HepG2 (cell line): ENCODE measurements around the gene CCDC154. TPM values are rescaled to one million over a fixed set of nuclear protein-coding genes. Genes with fewer than 3 reads are reported as not detected.
A peak's percentile ranks its signal among the peaks of the same experiment; 100 is the strongest.

Experiments used
- ATAC-seq: fragments of 200-7000 bp; cut with Tn5 transposase; 3 replicates; pipeline ENCODE4 v1.9.1; 2020; ENCODE audit warnings: mild to moderate bottlenecking, moderate library complexity
- BruUV-seq: library from RNA; stranded (reverse); fragments of 400-500 nt; replicated peaks from 2 replicates; lab custom pipeline; 2021; lab: Mats Ljungman, UMichigan
- CTCF ChIA-PET: fragments of 300-600 bp; formaldehyde crosslinking; extraction: SDS; loops from one replicate; lab custom pipeline; 2021; ENCODE audit warnings: low total read pairs, inconsistent platforms, low intra/inter-chr PET ratio; lab: Yijun Ruan, JAX
- POLR2A ChIA-PET: fragments of 350-600 bp; sonication (Branson Sonifier 250); formaldehyde crosslinking; loops from one replicate; lab custom pipeline; 2020; ENCODE audit warnings: antibody characterized with exemption, inconsistent platforms; lab: Yijun Ruan, JAX
- DNase-seq: peaks from one replicate; pipeline ENCODE4 v3.0.0-alpha.2; 2015; ENCODE audit warnings: low spot score
- FAIRE-seq: peaks from 3 replicates; lab custom pipeline; 2011; peaks lifted over from hg19 to GRCh38; lab: Jason Lieb, UNC
- H2AFZ ChIP-seq: one replicate; pipeline ENCODE4 v1.6.1; 2011; ENCODE audit warnings: low read length, inconsistent platforms
- H3K27ac ChIP-seq: fragments of 300-600 bp; 3 replicates; pipeline ENCODE4 v1.8.0; 2011; ENCODE audit warnings: mixed run types, mild to moderate bottlenecking, mixed read lengths, low read length, inconsistent platforms; ENCODE audit not compliant: insufficient read depth; ENCODE audit errors: extremely low read length
- H3K27me3 ChIP-seq, 2 experiments: fragments of 200-600 bp in 1 of 2; 2 replicates in 1 of 2; 3 replicates in 1 of 2; pipeline versions ENCODE4 v1.6.0 to v1.8.0; 2011; ENCODE audit warnings: low read length in 2 of 2, mild to moderate bottlenecking in 2 of 2, moderate library complexity in 2 of 2, inconsistent platforms in 1 of 2; ENCODE audit not compliant: insufficient read depth in 2 of 2, control insufficient read depth in 1 of 2
- H3K36me3 ChIP-seq, 2 experiments: fragments of 200-600 bp in 1 of 2; replicated peaks in 1 of 2; 2 replicates in 1 of 2; 3 replicates in 1 of 2; pipeline versions ENCODE4 v1.5.1 to v1.8.0; 2011; ENCODE audit warnings: low read length in 2 of 2, inconsistent platforms in 1 of 2; ENCODE audit not compliant: insufficient read depth in 2 of 2, control insufficient read depth in 1 of 2
- H3K4me1 ChIP-seq: 2 replicates; pipeline ENCODE4 v1.5.1; 2012; ENCODE audit warnings: low read length, inconsistent platforms; ENCODE audit not compliant: insufficient read depth
- H3K4me2 ChIP-seq: 2 replicates; pipeline ENCODE4 v1.6.0; 2011; ENCODE audit warnings: low read depth, low read length, inconsistent platforms
- H3K4me3 ChIP-seq, 3 experiments: fragments of 200-600 bp in 1 of 3; sonication (generic), shearing (Covaris generic) in 1 of 3; replicated peaks in 1 of 3; 2 replicates each; pipeline ENCODE4 v1.5.1; 2011 to 2016; ENCODE audit warnings: low read length in 3 of 3, inconsistent platforms in 2 of 3, low read depth in 2 of 3, mild to moderate bottlenecking in 2 of 3, control low read depth in 1 of 3, mixed read lengths in 1 of 3; ENCODE audit not compliant: insufficient read depth in 1 of 3
- H3K79me2 ChIP-seq: one replicate; pipeline ENCODE4 v1.6.1; 2011; ENCODE audit warnings: low read length, inconsistent platforms; ENCODE audit not compliant: insufficient read depth
- H3K9ac ChIP-seq: 2 replicates; pipeline ENCODE4 v1.6.0; 2011; ENCODE audit warnings: mild to moderate bottlenecking, low read depth, low read length, inconsistent platforms; ENCODE audit not compliant: insufficient read depth
- H3K9me3 ChIP-seq: 2 replicates; pipeline ENCODE4 v1.5.1; 2012; ENCODE audit warnings: mild to moderate bottlenecking, low read length
- H4K20me1 ChIP-seq: 2 replicates; pipeline ENCODE4 v1.6.0; 2011; ENCODE audit warnings: inconsistent platforms, mild to moderate bottlenecking, low read length, moderate library complexity; ENCODE audit not compliant: insufficient read depth
- AGO2 ChIP-seq: fragments of 200-400 bp; formaldehyde crosslinking; optimal IDR thresholded peaks from 2 replicates; pipeline ENCODE3; 2017; ENCODE audit warnings: mild to moderate bottlenecking, low read depth, low read length, moderate library complexity
- ATF7 ChIP-seq, 2 experiments: fragments of 450-650 bp in 1 of 2; sonication (generic) in 1 of 2; formaldehyde crosslinking in 1 of 2; IDR thresholded peaks; 2 replicates each; pipeline versions ENCODE4 v1.4.0 to v1.6.1; 2016 to 2020; ENCODE audit warnings: antibody characterized with exemption in 1 of 2, mild to moderate bottlenecking in 1 of 2, missing genetic modification reagents in 1 of 2
- ATM ChIP-seq: fragments of 450-650 bp; IDR thresholded peaks from 2 replicates; pipeline ENCODE4 v1.7.1; 2017; ENCODE audit warnings: mild to moderate bottlenecking, borderline replicate concordance
- KAT8 ChIP-seq: IDR thresholded peaks from 2 replicates; pipeline ENCODE4 v1.6.1; 2016; ENCODE audit warnings: missing genetic modification reagents, missing compliant biosample characterization
- MIER2 ChIP-seq: IDR thresholded peaks from 2 replicates; pipeline ENCODE4 v1.6.1; 2016; ENCODE audit warnings: missing biosample characterization, missing genetic modification reagents
- MTF1 ChIP-seq: sonication (generic); formaldehyde crosslinking; IDR thresholded peaks from 2 replicates; pipeline ENCODE4 v1.5.0; 2020; ENCODE audit warnings: missing genetic modification reagents
- SRSF9 ChIP-seq: fragments of 200-400 bp; formaldehyde crosslinking; IDR thresholded peaks from 2 replicates; pipeline ENCODE4 v1.6.1; 2018; ENCODE audit warnings: borderline replicate concordance, mild to moderate bottlenecking, low read depth, low read length; ENCODE audit not compliant: insufficient read depth, poor library complexity, severe bottlenecking
- WIZ ChIP-seq: sonication (generic); formaldehyde crosslinking; IDR thresholded peaks from 2 replicates; pipeline ENCODE4 v1.5.1; 2020; ENCODE audit warnings: mild to moderate bottlenecking, missing genetic modification reagents
- ZNF10 ChIP-seq: sonication (generic); formaldehyde crosslinking; IDR thresholded peaks from 2 replicates; pipeline ENCODE4 v1.4.0; 2020; ENCODE audit warnings: mild to moderate bottlenecking, low read depth, missing genetic modification reagents, borderline replicate concordance
- ZNF138 ChIP-seq: sonication (generic); formaldehyde crosslinking; IDR thresholded peaks from 2 replicates; pipeline ENCODE4 v1.5.0; 2020; ENCODE audit warnings: mild to moderate bottlenecking, low read depth, missing genetic modification reagents
- ZNF256 ChIP-seq: sonication (generic); formaldehyde crosslinking; conservative IDR thresholded peaks from 2 replicates; pipeline ENCODE4 v1.4.0; 2020; ENCODE audit warnings: missing genetic modification reagents
- ZNF274 ChIP-seq: sonication (generic); formaldehyde crosslinking; IDR thresholded peaks from 2 replicates; pipeline ENCODE4 v1.5.1; 2020; ENCODE audit warnings: mild to moderate bottlenecking, missing genetic modification reagents
- ZNF460 ChIP-seq: sonication (generic); formaldehyde crosslinking; IDR thresholded peaks from 2 replicates; pipeline ENCODE4 v1.5.1; 2020; ENCODE audit warnings: missing genetic modification reagents, mild to moderate bottlenecking, borderline replicate concordance
- WGBS: methylation state at CpG from one replicate; pipeline ENCODE4 v1.1.6; 2017; ENCODE audit warnings: low lambda C conversion rate; 5-methylcytosine and 5-hydroxymethylcytosine counted together
- in situ Hi-C: cut with HindIII; loops from 2 replicates; pipeline ENCODE4 v1.10.0; 2017; ENCODE audit warnings: low pct_unique_long_range_greater_than_20kb; ENCODE audit not compliant: extremely low pct_ligation_motif_present
- intact Hi-C: fragments of 100-400 bp; cut with micrococcal nuclease; formaldehyde crosslinking; loops from one replicate; pipeline ENCODE4 v1.10.0; 2022; ENCODE audit not compliant: unreplicated experiment
- polyA plus RNA-seq, 8 experiments: library from polyadenylated mRNA; depleted of rRNA in 3 of 8; stranded (reverse) in 7 of 8; unstranded in 1 of 8; fragments of >200 nt; fragmentation: Illumina TruSeq in 4 of 8; extraction: Trizol in 4 of 8; gene quantifications; 2 replicates each; pipeline versions ENCODE4 v1.2.1 to v1.2.3, GENCODE V29; 2011 to 2016; ENCODE audit warnings: low read depth in 4 of 8, missing spikeins in 1 of 8, mixed read lengths in 1 of 8; ENCODE audit not compliant: insufficient read depth in 1 of 8
- total RNA-seq, 5 experiments: library from RNA; depleted of rRNA; stranded (reverse); fragments of >200 nt; fragmentation: Illumina TruSeq; extraction: Trizol; gene quantifications; 2 replicates each; pipeline ENCODE4 v1.2.3, GENCODE V29; 2016; ENCODE audit warnings: low read depth in 1 of 5
- TF ChIP-seq, protein P1 (sequence below): sonication (generic); formaldehyde crosslinking; IDR thresholded peaks from 2 replicates; pipeline ENCODE4 v1.5.0; 2020; ENCODE audit warnings: missing genetic modification reagents
- TF ChIP-seq, protein P2 (sequence below): sonication (generic); formaldehyde crosslinking; IDR thresholded peaks from 2 replicates; pipeline ENCODE4 v1.4.0; 2020; ENCODE audit warnings: mild to moderate bottlenecking, missing genetic modification reagents

CCDC154 gene
- total and polyA plus RNA-seq, 2 of the 13 experiments (the other 11 are each of a cell fraction or from before 2014, with no cell fraction given) = 0.92 to 1.5 TPM

DNA sequence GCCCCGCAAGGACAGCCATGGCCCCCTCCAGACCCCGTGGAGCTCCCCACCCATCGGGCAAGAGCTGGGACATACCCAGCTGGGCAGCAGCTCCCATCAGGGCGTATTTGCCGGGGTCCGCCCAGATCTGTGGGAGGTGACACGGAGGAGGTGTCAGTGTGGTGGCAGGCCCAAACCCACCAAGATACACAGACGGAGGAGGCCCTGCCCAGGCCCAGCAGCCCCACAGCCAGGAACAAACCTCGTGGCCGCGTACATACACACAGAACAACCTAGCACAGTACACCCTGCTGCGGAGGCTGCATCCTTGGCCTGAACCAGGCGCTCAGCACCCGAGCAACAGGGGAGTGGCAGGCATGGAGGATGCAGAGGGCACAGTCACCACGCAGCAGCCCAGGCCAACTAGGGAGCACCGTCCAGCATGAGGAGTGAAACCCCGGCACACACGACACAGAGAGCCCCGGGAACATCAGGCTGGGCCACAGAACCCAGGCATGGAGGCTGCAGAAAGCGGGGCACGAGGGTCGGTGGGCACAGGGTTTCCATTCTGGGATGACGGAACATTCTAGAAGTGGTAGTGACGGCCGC lies 4.9 kb upstream of the CCDC154 start:
- ATAC-seq = no peak
- CTCF ChIA-PET = no interaction called here
- Histone ChIP-seq H3K27me3 (no peaks in the 10 kb centered on the region; a peak in 1 of 5 replicates), H2AFZ (no peak overlapping the region), H3K36me3 (peaks cover 6 to 9% of the 10 kb centered on the region in 2 experiments; a peak in 4 of 5 replicates), H3K4me2 (no peak overlapping the region), H3K4me1 (no peaks in the 10 kb centered on the region), H3K79me2 (no peaks in the 10 kb centered on the region), H3K9ac (no peak overlapping the region), H3K4me3 (no peak overlapping the region), H4K20me1 (no peaks in the 10 kb centered on the region), H3K27ac (no peak overlapping the region), H3K9me3 (no peaks in the 10 kb centered on the region)
- FAIRE-seq = no peak
- intact Hi-C loops = no loop called here
- TF ChIP-seq, protein P1, sequence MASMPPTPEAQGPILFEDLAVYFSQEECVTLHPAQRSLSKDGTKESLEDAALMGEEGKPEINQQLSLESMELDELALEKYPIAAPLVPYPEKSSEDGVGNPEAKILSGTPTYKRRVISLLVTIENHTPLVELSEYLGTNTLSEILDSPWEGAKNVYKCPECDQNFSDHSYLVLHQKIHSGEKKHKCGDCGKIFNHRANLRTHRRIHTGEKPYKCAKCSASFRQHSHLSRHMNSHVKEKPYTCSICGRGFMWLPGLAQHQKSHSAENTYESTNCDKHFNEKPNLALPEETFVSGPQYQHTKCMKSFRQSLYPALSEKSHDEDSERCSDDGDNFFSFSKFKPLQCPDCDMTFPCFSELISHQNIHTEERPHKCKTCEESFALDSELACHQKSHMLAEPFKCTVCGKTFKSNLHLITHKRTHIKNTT (CRISPR knock-in tag) = no peak
- peak; percentile 38 for TF ChIP-seq AGO2
- POLR2A ChIA-PET = no interaction called here
- 96% methylated on average over 10 of the region's 25 CpGs for WGBS
- BruUV-seq = no TSS peak
- no peak for DNase-seq
- in situ Hi-C loops = no loop called here

DNA sequence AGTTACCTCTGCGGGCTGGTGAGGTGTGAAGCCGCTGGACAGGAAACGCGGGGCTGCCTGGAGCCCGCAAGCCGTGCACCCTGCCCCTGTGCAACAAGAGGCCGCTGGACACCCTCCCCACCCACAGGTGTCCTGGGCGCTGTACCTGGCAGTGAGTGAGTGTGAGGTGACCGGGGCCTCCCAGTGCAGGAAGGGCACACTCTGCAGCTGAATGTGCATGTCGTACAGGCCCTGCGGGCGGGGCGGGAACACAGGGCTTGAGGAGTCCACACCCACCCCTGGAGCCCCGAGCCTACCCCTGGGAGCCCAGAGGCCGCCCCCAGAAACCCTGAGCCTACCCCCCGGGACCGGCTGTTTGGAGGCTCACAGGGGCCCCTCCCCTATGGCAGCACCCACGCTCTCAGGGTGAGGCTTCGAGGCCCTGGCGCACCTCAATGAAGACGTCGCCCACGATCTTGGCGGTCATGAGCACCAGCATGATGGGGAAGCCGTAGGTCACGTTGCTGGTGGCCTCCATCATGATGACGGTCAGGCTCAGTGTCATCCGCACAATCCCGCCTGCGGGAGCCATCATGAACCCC lies 4.3 kb upstream of the CCDC154 start:
- CTCF ChIA-PET = no interaction called here
- POLR2A ChIA-PET = no interaction called here
- Histone ChIP-seq H2AFZ (no peak overlapping the region), H3K4me1 (no peaks in the 10 kb centered on the region), H3K4me2 (no peak overlapping the region), H3K27me3 (no peaks in the 10 kb centered on the region; a peak in 1 of 5 replicates), H3K9ac (no peak overlapping the region), H3K36me3 (peaks cover 4 to 7% of the 10 kb centered on the region in 2 experiments; a peak in 4 of 5 replicates), H3K27ac (no peak overlapping the region), H3K79me2 (no peaks in the 10 kb centered on the region), H3K9me3 (no peaks in the 10 kb centered on the region), H4K20me1 (no peaks in the 10 kb centered on the region), H3K4me3 (no peak overlapping the region)
- WGBS = 100% methylated on average over 9 of the region's 30 CpGs
- intact Hi-C loops = no loop called here
- in situ Hi-C loops = no loop called here
- ATAC-seq (no peak), DNase-seq (no peak), FAIRE-seq (no peak)
- no TSS peak for BruUV-seq
- TF ChIP-seq SRSF9 (no peak), ZNF274 (CRISPR knock-in tag) (no peak), WIZ (CRISPR knock-in tag) (no peak), MTF1 (CRISPR knock-in tag) (no peak), ZNF256 (CRISPR knock-in tag) (no peak), ATF7 (IDR thresholded peaks at IDR 0.05) (no peak), ATF7 (CRISPR knock-in tag; IDR thresholded peaks at IDR 0.05) (no peak), ZNF138 (CRISPR knock-in tag) (no peak), ATM (no peak), ZNF460 (CRISPR knock-in tag) (no peak), ZNF10 (no peak), MIER2 (CRISPR knock-in tag) (no peak), KAT8 (no peak)
- TF ChIP-seq, protein P2, sequence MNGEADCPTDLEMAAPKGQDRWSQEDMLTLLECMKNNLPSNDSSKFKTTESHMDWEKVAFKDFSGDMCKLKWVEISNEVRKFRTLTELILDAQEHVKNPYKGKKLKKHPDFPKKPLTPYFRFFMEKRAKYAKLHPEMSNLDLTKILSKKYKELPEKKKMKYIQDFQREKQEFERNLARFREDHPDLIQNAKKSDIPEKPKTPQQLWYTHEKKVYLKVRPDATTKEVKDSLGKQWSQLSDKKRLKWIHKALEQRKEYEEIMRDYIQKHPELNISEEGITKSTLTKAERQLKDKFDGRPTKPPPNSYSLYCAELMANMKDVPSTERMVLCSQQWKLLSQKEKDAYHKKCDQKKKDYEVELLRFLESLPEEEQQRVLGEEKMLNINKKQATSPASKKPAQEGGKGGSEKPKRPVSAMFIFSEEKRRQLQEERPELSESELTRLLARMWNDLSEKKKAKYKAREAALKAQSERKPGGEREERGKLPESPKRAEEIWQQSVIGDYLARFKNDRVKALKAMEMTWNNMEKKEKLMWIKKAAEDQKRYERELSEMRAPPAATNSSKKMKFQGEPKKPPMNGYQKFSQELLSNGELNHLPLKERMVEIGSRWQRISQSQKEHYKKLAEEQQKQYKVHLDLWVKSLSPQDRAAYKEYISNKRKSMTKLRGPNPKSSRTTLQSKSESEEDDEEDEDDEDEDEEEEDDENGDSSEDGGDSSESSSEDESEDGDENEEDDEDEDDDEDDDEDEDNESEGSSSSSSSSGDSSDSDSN = no peak
